Measurements from ENCODE around the gene DHX35. TPM values are rescaled to one million over a fixed set of nuclear protein-coding genes. Genes with fewer than 3 reads are reported as not detected.

Gene DHX35
- total RNA-seq, 1 experiment from 2014 or later: 12.2 TPM

- Histone ChIP-seq H3K4me1 (ENCODE audit: control insufficient read depth, insufficient read depth, low read length) (no peaks in the 10 kb centered on the region), H3K36me3 (ENCODE audit: control insufficient read depth, insufficient read depth, low read length) (no peaks in the 10 kb centered on the region), H3K9me3 (ENCODE audit: control insufficient read depth, insufficient read depth, low read depth, low read length) (no peaks in the 10 kb centered on the region), H3K27me3 (ENCODE audit: control insufficient read depth, insufficient read depth, low read length) (0 out of 2 replicates have a peak, but pooled peaks cover 2% of the 10 kb centered on the region), H3K4me3 (ENCODE audit: low read depth in 2 of 2, low read length in 2 of 2) (no peak overlapping the region), H3K27ac (ENCODE audit: low read length) (no peak overlapping the region)
- CTCF ChIA-PET: interaction anchor here (0.8 kb wide), 1 partner anchor 9 kb away, joined by 5 read pairs; the partner anchor contains the start of gene FAM83D
- no TSS peak for BruUV-seq (replicated peaks)
- ATAC-seq (no peak), DNase-seq (ENCODE audit: low read depth, low spot score) (no peak)
- intact Hi-C loops (cut with micrococcal nuclease; ENCODE audit: unreplicated experiment): no loop called here
- POLR2A ChIA-PET: no interaction called here
- in situ Hi-C loops (cut with HindIII; ENCODE audit: low pct_unique_long_range_greater_than_20kb, low sequenced_read_pairs): no loop called here
- TF ChIP-seq SIN3A (IDR thresholded peaks at IDR 0.05; ENCODE audit: borderline replicate concordance, insufficient read depth, low read depth, low read length): no peak
- TF ChIP-seq TCF7L2 (IDR thresholded peaks at IDR 0.05; ENCODE audit: low read depth, low read length): no peak
- TF ChIP-seq POLR2AphosphoS5 (IDR thresholded peaks at IDR 0.05; ENCODE audit: low read depth, low read length): no peak
- no peak for TF ChIP-seq REST (IDR thresholded peaks at IDR 0.05; ENCODE audit: insufficient read depth in 1 of 2, low read depth in 2 of 2, low read length in 1 of 2)
- TF ChIP-seq CTCF (IDR thresholded peaks at IDR 0.05): no peak
Measured at GRCh38 chr20:38917657-38918056, 44.5 kb upstream of the DHX35 start.

- CTCF ChIA-PET: no interaction called here
- POLR2A ChIA-PET: no interaction called here
- no peak overlapping the region for H3K27ac ChIP-seq (ENCODE audit: low read length)
- no peak for DNase-seq (ENCODE audit: low read depth, low spot score)
- H3K9me3 ChIP-seq (ENCODE audit: control insufficient read depth, insufficient read depth, low read depth, low read length): no peaks in the 10 kb centered on the region
- no peak for TF ChIP-seq SIN3A (IDR thresholded peaks at IDR 0.05; ENCODE audit: borderline replicate concordance, insufficient read depth, low read depth, low read length)
- TF ChIP-seq POLR2AphosphoS5 (IDR thresholded peaks at IDR 0.05; ENCODE audit: low read depth, low read length): no peak
- no peak for TF ChIP-seq CTCF (IDR thresholded peaks at IDR 0.05)
- no peak for TF ChIP-seq TCF7L2 (IDR thresholded peaks at IDR 0.05; ENCODE audit: low read depth, low read length)
- no peak for TF ChIP-seq REST (IDR thresholded peaks at IDR 0.05; ENCODE audit: insufficient read depth in 1 of 2, low read depth in 2 of 2, low read length in 1 of 2)
- intact Hi-C loops (cut with micrococcal nuclease; ENCODE audit: unreplicated experiment): no loop called here
- H3K36me3 ChIP-seq (ENCODE audit: control insufficient read depth, insufficient read depth, low read length): no peaks in the 10 kb centered on the region
- no peak overlapping the region for H3K4me3 ChIP-seq (ENCODE audit: low read depth in 2 of 2, low read length in 2 of 2)
- no peak for ATAC-seq
- H3K27me3 ChIP-seq (ENCODE audit: control insufficient read depth, insufficient read depth, low read length): 0 out of 2 replicates have a peak, but pooled peaks cover 2% of the 10 kb centered on the region
- BruUV-seq (replicated peaks): no TSS peak
- in situ Hi-C loops (cut with HindIII; ENCODE audit: low pct_unique_long_range_greater_than_20kb, low sequenced_read_pairs): no loop called here
- H3K4me1 ChIP-seq (ENCODE audit: control insufficient read depth, insufficient read depth, low read length): no peaks in the 10 kb centered on the region
Measured at GRCh38 chr20:38918172-38918571, 44.0 kb upstream of the DHX35 start.

All from Panc1 (cell line).